ENCODE results near the gene OR4C15. TPM values are rescaled to one million over a fixed set of nuclear protein-coding genes. Genes with fewer than 3 reads are reported as not detected.

OR4C15 gene
- not detected in 2 replicates for total RNA-seq

GRCh38 chr11:55554169-55554568 is at the start of gene OR4C15:
OR4C15 (plus strand) TSS chr11:55554469; CDS start chr11:55554469, 0 bp downstream.

GRCh38 chr11:55571828-55572227 is 17.6 kb downstream of the OR4C15 start, which contains the start of gene OR4C16:
OR4C16 (plus strand) TSS chr11:55572128; CDS start chr11:55572128, 0 bp downstream.

Other genes starting within 250 kb of the OR4C15 start
- gene OR4A16, start 211.3 kb upstream of the OR4C15 start, total RNA-seq = not detected in 2 replicates
- gene OR4A15, start 186.5 kb upstream of the OR4C15 start, total RNA-seq = not detected in 2 replicates
- not detected in 2 replicates for gene OR4C16, start 17.7 kb downstream of the OR4C15 start, total RNA-seq
- gene OR4C11, start 53.2 kb downstream of the OR4C15 start, total RNA-seq = not detected in 2 replicates
- gene OR4P4, start 80.6 kb downstream of the OR4C15 start, total RNA-seq = not detected in 2 replicates
- not detected in 2 replicates for gene OR4S2, start 93.9 kb downstream of the OR4C15 start, total RNA-seq
- not detected in 2 replicates for gene OR4C6, start 107.7 kb downstream of the OR4C15 start, total RNA-seq
- gene OR5D13, start 219.0 kb downstream of the OR4C15 start, total RNA-seq = not detected in 2 replicates
- not detected in 2 replicates for gene OR5D14, start 241.1 kb downstream of the OR4C15 start, total RNA-seq

Measured in uterine smooth muscle cell (primary cell).